Uterus (tissue), 2 donors: ENCODE measurements around the gene CLIP3.

ENCODE experiments used
- CTCF ChIP-seq, 4 experiments: fragments of 200-600 bp in 2 of 4; fragments of 450-650 bp in 2 of 4; sonication (generic) in 2 of 4; IDR thresholded peaks; one replicate each; pipeline ENCODE4 v1.5.1; 2016 to 2019; ENCODE audit warnings: antibody characterized with exemption in 4 of 4, mild to moderate bottlenecking in 2 of 4, moderate library complexity in 1 of 4
- POLR2A ChIP-seq, 2 donors: fragments of 450-650 bp; IDR thresholded peaks; one replicate each; pipeline ENCODE4 v1.6.1; 2016; ENCODE audit warnings: antibody characterized with exemption in 2 of 2, mild to moderate bottlenecking in 1 of 2, moderate library complexity in 1 of 2

GRCh38 chr19:36046443-36047050 lies 13.9 kb upstream of the CLIP3 start:
- no peak for TF ChIP-seq CTCF (IDR thresholded peaks at IDR 0.05)
- TF ChIP-seq POLR2A (IDR thresholded peaks at IDR 0.05) = no peak
